GM19397 (cell line): ENCODE data around the gene ACCSL.

ENCODE experiments used
- ATAC-seq: cut with Tn5 transposase; IDR thresholded peaks from one replicate; pipeline ENCODE4 v1.9.1; 2021; ENCODE audit warnings: mild to moderate bottlenecking, moderate library complexity; ENCODE audit not compliant: unreplicated experiment

Gene ACCSL

DNA sequence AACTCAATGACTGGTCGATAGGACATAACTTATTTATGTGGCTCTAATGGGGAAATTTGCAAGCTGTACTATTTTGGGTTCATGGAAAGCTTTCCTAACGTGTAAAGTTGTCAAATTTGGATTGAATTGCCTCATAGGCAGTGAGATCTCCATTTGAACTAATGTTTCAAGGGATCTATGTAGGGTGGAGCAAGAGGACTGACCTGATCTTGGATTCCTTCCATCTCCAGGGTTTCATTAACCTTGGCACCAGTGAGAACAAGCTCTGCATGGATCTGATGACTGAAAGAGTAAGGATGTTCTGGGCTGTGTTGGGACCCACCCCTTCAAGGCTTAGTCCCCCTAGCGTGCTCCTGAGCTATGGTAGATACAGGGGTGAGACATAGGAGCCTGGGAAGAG, 2.1 kb downstream of the ACCSL start:
- no peak for ATAC-seq

DNA sequence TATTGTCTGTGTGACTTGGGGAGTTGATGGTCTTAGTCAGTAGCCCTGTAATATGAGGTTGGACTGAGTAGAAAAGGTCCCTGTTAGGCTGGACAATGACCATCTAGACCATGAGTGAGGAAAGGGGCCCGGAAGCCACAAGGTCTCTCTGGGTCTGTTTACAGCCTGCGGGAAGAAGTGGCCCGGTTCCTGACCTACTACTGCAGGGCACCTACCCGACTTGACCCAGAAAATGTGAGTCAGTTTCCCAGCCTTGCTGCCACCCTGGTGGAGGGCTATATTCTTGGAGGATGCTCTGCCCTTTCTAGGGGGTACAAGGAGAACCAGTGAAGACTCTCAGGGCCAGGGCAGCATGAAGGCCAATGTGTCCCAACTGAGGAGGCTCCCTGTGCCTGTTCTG, 3.4 kb downstream of the ACCSL start:
- ATAC-seq = no peak

DNA sequence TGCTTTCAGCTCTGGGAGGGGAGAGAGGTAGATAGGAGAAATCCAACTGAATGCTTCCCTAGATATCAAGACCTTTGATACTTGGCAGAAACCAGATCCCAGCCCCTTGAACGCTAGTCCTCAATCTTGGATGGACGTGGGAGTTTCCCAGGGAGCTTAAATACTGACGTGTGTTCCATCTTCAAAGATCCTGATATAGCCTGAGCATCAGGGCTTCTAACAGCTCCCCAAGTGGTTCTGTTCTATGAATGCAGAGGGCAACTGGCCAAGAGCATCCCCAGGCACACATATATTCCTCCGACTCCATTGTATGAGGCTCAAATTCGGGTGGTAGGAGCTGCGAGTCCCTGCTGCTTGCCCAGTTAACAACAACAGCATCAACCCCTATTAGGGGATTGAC, 9.6 kb downstream of the ACCSL start:
- no peak for ATAC-seq

DNA sequence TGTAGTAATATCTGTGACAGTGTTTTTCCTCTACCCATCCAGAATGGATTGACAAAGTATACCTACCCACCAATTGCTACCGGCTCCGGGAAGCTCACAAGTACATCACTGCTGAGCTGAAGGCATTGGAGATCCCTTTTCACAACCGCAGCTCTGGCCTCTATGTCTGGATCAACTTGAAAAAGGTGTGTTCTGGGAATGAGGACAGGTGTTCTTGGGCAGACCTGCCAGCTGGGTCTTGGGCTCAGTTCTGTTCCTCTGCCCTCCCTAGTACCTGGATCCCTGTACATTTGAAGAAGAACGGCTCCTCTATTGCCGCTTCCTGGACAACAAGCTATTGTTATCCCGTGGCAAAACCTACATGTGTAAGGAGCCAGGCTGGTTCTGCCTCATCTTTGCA, 10.5 kb downstream of the ACCSL start:
- no peak for ATAC-seq

DNA sequence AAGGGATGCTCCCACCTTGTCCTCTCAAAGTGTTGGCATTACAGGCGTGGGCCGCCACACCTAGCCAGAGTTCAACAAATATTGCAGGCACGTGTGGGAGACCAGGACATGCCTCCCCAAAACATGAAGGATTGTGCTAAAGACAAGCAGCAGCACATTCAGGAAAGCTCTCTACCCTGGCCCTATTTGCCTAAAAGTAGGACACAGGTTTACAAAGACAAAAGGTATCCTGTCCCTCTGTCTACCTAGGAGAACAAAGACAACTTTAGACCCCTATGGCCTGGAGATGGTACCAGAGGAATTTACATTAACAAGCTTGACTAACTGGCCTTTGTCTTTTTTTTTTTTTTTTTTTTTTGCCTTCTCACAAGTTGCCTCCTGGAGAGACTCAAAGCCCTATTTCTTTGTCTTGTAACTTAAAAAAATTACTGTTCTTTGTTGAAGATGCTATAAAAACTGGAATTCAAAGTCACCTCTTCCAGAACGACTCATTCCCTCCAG, 17.4 kb downstream of the ACCSL start:
- no peak for ATAC-seq

DNA sequence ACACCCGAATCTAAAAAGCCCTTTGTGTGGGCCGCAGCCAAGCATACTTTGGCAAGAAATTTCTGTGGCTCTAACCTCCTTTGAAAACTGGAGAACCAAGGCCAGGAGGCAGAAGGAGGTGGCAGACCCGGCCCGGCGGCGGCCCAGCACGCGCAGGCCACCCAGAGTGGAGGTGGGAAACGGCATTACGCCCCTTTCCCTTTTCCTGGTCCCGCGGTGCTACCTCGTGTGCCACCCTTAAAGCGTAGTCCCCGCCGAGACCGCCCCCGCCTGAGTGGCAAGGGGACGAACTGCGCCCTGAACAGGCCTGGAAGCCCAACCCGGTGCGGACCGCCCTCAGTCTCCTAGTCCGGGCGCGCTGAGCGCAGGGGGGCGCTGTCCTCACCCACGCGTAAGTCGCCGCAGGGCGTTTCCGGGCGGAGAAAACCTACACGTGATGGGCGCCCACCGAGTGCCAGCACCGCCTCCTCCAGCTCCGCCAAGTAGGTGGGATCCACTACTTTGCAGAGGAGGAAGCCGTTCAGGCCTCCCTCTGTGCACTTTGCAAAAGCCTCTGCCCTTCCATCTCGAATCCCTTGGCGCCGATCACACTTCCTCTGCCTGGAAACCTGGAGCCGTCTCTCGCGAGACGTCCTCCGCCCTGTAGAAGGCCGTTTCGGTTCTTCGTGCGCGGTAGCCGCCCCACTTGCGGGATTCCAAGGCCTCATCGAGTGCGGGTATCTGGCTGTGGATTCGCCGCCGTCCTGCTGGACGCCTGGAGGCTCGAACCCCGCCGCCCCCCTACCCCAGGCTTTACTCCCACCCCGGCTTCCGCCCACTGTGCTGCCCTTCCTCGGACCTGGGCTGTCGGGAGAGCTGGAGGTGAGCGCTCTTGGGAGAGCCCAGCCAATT, 18.3 kb downstream of the ACCSL start, which contains the start of gene ACCS:
TSS of gene ACCS (plus strand) at position 430 of the 891 bp plus-strand sequence. CDS start 1,358 bp downstream, outside the sequence.
- ATAC-seq = peak; percentile 98

DNA sequence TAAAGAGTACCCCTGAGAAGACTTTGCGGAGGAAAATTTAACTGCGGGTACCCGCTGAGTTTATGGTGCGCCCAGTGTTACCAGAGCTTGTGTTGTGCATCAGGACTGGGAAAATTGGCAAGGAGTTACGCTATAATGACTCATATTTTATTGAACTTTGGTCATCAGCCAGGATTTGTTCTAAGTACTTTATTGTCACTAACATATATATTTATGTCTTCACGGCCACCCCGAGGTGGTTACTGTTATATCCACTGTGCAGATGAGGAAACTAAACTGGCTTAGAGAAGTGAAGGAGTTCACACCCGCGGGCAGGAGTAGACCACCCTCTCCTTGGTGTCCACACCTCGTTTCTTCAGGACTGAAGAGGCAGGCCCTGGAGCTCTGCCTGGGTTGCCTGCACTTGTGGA, 19.0 kb downstream of the ACCSL start:
- ATAC-seq = no peak

DNA sequence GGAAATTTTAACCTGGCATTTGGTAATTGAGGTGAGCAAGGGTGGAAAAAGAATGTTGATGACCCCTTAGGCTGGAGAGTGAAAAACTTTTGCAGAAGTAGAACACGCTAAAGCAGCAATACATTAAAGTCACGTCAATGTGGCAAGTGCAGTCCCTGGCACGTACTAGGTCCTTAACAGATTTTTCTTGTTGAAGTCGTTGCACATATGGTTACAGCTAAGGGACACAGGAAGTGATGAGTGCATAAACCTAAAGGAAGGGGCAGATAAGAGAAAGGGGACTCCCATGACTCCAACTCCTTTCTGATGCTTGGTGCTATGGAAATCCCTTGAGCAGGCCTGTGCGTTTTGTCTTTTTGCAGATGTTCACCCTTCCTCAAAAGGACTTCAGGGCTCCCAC, 19.5 kb downstream of the ACCSL start:
- no peak for ATAC-seq

DNA sequence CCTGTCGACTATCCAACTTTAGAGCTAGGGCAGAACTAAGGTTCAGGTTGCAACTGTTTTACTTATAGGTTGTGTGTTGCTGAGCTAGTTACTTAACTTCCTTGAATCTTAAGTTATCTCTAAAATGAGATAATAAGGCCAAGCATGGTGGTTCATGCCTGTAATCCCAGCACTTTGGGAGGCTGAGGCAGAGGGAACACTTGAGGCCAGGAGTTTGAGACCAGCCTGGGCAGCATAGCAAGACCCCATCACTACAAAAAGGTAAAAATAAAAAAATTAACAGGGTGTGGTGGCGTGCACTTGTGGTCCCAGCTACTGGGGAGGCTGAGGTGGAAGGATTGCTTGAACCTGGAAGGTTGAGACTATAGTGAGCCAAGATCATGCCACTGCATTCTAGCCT, 20.4 kb downstream of the ACCSL start:
- ATAC-seq = no peak

DNA sequence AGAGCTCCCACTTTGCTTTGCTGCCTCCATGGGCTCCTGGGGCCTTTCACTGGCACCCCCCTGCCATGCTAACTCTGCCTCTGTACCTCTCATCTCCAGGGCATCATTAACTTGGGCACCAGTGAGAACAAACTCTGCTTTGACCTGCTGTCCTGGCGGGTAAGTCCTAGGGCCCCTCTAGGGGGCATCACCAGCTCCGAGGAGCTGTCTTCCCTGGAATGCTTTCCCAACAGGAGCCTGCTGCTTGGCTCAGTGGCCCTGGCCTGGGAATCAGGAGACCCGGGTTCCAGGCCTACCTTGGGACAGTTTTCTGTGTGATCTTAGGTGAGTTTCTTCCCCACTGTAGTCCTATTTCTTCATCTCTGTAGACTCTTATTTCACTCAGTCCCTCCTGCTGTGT, 23.4 kb downstream of the ACCSL start:
- ATAC-seq = no peak

DNA sequence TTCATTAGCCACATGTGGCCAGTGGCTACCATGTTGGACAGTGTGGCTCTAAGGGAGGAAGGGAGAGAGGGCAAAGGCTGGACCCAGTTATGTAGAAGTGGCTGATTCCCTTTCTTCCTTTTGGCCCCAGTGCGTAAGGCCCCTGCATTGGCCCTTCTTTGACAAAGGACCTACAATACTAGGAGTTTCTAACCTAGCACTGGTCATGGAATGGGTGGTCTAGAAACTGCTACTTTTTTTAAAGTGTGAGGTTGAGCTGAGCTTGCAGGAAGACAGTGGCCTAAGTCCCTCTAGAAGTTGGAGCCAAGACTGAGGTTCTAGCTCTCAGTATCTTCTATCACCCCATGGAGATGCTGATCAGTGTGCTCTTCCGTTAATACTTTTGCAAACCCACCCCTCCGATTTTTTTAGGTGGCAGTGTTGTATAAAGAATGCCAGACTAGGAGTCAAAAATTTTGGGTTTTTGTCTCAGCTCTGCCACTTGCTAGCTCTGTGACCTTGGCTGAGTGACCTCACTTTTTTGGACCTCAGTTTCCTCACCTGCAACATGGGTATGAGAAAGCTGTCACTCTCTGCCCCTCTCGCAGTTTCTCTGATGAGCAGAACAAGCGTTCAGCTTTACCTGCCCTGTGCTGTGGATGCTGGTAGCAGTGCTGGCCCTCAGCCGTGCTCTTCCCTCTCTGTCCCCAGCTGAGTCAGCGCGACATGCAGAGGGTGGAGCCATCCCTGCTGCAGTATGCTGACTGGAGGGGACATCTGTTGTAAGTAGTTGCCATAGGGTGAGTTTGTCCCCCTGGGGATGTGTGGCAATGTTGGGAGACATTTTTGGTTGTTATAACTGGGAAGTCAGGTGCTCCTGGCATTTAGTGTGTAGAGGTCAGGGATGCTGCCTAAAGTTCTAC, 25.2 kb downstream of the ACCSL start:
- no peak for ATAC-seq

DNA sequence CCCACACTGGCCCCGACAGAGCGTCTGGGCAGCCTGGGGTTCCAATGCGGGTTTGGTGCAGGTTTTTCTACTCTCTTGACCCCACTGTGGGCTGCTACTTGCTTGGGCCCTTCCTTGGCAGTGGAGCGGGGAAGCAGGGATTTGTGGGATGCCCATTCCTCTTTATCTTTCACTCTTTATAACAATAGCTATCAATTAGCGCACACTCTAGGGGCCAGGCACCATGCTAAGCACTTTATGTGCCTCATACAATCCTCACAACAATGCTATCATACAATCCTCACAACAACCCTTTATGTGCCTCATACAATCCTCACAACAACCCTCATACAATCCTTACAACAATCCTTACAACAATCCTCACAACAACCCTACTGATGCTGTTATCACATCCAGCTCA, 31.0 kb downstream of the ACCSL start:
- no peak for ATAC-seq

DNA sequence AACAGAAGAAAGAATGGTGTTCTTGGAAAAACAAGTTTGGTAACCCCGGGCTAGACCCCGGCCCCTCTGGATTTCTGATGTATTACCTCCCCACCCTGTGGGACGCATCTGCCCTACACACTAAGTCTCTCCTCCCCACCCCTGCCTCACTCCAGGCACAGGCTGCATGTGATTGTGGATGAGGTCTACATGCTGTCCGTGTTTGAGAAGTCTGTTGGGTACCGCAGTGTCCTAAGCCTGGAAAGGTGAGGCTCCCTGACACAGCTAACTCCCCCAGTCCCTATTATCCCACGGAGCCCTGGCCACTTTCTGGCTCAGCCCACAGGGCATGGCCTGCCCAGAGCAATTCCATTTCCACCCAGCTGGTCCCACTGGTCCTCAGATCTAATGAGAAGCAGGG, 31.6 kb downstream of the ACCSL start:
- ATAC-seq = no peak

DNA sequence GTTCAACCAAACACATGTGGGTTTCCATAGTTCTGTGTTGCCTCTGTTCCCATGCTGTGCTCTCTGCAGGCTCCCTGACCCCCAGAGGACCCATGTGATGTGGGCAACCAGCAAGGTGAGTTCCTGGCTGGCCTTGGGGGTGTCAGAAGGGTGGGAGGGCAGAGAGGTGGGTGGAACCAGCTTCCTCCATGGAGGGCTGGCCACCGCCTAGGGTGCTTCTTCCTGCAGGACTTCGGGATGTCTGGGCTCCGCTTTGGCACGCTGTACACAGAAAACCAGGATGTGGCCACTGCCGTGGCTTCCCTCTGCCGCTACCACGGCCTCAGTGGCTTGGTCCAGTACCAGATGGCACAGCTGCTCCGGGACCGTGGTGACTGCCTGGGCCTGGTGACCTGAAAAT, 33.2 kb downstream of the ACCSL start:
- no peak for ATAC-seq

DNA sequence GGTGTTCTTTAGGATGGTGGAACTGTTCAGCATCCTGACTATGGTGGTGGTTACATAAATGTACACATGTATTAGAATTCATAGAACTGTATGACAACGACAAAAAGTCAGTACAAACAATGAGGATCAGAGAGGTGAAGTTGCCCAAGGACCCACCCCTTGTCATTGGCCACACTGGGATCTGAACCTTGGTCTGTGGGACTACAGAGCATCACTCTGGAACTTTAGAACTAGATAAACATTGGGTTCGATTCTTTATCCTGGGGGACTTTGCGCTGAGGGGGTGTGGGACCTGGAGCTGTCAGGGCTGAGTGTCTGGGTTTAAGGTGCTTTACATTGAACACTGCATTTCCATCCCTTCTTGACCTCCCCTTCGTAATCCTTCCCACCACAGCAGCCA, 34.9 kb downstream of the ACCSL start:
- ATAC-seq = no peak

DNA sequence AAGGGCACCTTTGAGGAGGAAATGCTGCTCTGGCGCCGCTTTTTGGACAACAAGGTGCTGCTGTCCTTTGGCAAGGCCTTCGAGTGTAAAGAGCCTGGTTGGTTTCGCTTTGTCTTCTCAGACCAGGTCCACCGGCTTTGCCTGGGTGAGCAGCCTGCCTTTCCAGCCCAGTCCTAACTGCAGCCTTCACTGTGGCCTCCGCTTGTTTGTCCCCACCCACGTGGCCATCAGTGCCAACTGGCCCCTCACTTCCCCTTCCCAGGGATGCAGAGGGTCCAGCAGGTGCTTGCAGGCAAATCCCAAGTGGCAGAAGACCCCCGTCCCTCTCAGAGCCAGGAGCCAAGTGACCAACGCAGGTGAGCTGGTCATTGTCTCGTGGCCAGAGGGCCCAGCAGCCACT, 35.7 kb downstream of the ACCSL start:
- no peak for ATAC-seq

DNA sequence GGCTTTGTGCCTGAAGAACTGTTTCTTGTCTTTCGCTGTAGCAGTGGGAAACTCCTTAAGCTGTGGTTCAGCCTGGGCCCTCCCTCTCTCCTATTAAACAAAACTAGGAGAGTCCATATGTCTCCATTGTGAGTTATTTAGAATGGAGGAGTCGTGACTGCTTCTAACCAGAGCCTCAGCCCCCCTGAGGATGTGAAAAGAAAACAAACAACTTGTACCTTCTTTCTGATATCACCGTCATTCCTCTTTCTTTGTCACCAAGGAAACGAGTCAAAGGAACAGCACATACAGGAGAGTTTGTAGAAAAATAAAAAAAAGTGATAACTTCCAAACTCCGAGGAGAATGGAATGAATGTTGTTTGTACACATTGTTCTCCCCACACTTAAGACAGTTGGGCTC, 36.1 kb downstream of the ACCSL start:
- no peak for ATAC-seq

DNA sequence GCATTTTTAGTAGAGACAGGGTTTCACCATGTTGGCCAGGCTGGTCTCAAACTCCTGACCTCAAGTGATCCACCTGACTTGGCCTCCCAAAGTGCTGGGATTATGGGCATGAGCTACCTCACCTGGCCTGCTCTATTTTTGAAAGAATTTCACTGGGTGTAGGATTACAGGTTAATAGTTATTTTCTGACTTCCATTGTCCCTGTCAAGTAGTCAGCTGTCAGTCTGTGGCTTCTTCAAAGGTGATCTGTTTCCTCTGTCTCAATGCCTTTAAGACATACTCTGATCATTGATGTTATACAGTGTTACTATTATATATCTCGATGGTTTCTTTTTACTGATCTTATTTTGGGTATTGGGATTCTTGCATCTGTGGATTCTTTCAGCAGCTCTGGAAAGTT, 37.5 kb downstream of the ACCSL start:
- ATAC-seq = no peak

DNA sequence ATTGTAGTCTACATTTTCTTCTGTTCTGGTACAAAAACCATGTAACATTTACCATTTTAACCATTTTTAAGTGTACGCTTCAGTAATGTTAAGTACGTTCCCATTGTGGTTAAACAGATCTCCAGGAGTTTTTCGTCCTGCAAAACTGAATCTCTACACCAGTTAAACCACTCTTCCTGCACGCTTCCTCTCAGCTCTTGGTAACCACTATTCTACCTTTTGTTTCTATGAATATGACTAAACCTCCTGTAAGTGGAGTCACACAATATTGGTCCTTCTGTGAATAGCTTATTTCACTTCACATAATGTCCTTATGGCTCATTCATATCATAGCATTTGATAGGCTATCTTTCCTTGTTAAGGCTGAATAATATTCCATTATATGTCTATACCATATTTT, 40.6 kb downstream of the ACCSL start:
- ATAC-seq = no peak

DNA sequence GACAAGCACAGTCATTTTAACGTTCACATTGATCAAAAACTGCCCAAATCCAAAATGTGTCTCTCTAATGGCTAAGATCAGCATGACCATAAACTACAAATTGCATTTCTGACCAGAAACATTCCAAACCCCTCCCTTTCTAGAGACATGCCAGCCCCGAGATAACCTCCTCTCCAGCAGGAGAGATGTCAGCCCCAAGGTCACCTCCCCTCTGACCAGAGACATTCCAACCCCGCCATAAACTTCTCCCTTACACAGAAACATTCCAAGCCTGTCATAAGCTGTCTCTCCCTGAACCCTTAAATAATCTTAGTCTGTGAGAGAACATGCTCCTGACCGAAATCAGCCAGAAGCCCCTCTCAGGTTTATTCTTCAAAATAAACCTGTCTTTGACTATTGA, 41.1 kb downstream of the ACCSL start:
- ATAC-seq = no peak

DNA sequence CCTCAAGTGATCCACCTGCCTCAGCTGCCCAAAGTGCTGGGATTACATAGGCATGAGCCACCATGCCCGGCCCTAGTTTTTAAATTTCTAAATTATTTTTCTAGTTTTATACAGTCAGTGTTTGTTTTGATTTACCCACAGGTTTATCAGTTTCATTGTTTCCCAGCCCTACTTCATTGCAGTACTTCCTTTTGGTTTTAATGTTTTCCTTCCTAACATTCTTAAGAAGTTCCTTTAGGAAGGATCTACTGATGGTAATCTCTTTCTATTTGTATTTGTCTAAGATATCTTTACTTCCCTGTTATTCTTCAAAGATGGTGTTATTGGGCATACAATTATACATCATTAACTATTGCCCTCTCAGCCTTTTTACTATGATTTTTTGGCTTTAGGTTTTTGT, 42.8 kb downstream of the ACCSL start:
- ATAC-seq = no peak
